GM13977 (cell line): ENCODE measurements around the gene CLEC16A.

Experiments
- DNase-seq: peaks from one replicate; pipeline ENCODE4 v3.0.0; 2012; ENCODE audit warnings: low spot score
- CTCF ChIP-seq: IDR thresholded peaks from 2 replicates; pipeline ENCODE4 v1.5.1; 2012; ENCODE audit warnings: mild to moderate bottlenecking, control low read depth; ENCODE audit not compliant: insufficient read depth; ENCODE audit errors: extremely low read depth, missing control alignments
- in situ Hi-C: fragments of 300-500 bp; cut with MboI; formaldehyde crosslinking; loops from one replicate; pipeline ENCODE4 v1.12.0; 2022; ENCODE audit warnings: low sequenced_read_pairs, low pct_unique_long_range_greater_than_20kb, mixed read lengths, inconsistent platforms; ENCODE audit not compliant: unreplicated experiment

Gene CLEC16A

GRCh38 chr16:10954903-10955302, 10.5 kb downstream of the CLEC16A start:
- in situ Hi-C loops = loop anchor here (25.0 kb wide), 2 partner anchors 557 to 757 kb away; no protein-coding TSS in a partner anchor
- DNase-seq = no peak

GRCh38 chr16:10957771-10958482, 13.6 kb downstream of the CLEC16A start:
- TF ChIP-seq CTCF = no peak
- in situ Hi-C loops = loop anchor here (25.0 kb wide), 2 partner anchors 554 to 754 kb away; no protein-coding TSS in a partner anchor
- DNase-seq = no peak

More at GRCh38 chr16:10954903-10955302, 10.5 kb downstream of the CLEC16A start:
- no peak for TF ChIP-seq CTCF

GRCh38 chr16:10959161-10959560, 14.8 kb downstream of the CLEC16A start:
- DNase-seq = no peak
- no peak for TF ChIP-seq CTCF
- in situ Hi-C loops = loop anchor here (25.0 kb wide), 2 partner anchors 553 to 753 kb away; no protein-coding TSS in a partner anchor

GRCh38 chr16:10961231-10961630, 16.9 kb downstream of the CLEC16A start:
- no peak for DNase-seq
- in situ Hi-C loops = loop anchor here (10.0 to 25.0 kb wide), 4 partner anchors 294 to 751 kb away; partner anchors contain the start of gene SOCS1

GRCh38 chr16:10964039-10964890, 19.9 kb downstream of the CLEC16A start:
- peak; percentile 96 for TF ChIP-seq CTCF
- in situ Hi-C loops = loop anchor here (10.0 to 25.0 kb wide), 4 partner anchors 291 to 748 kb away; partner anchors contain the start of gene SOCS1
- DNase-seq = no peak

More at GRCh38 chr16:10961231-10961630, 16.9 kb downstream of the CLEC16A start:
- no peak for TF ChIP-seq CTCF

- TF ChIP-seq CTCF = no peak
- in situ Hi-C loops = loop anchor here (10.0 to 25.0 kb wide), 4 partner anchors 290 to 747 kb away; partner anchors contain the start of gene SOCS1
- peak; percentile 62 for DNase-seq
Observed at GRCh38 chr16:10964891-10965326, 20.5 kb downstream of the CLEC16A start.
